NCI-H526 treated with DMSO at 0.1 percent for 48 hours (cell line): ENCODE measurements around the gene OR13A1.
A peak's percentile ranks its signal among the peaks of the same experiment; 100 is the strongest.
"Not testable (repeated sequence)": the region's sequence is repeated elsewhere in the genome, so short reads cannot be mapped to it uniquely, and the experiment has no call there.

ENCODE experiments used
- DNase-seq: peaks from one replicate; lab custom pipeline; 2025; lab: John Stamatoyannopoulos, UW

Gene OR13A1

GRCh38 chr10:45282061-45282460, 33.3 kb downstream of the OR13A1 start:
- no peak for DNase-seq

GRCh38 chr10:45280113-45280760, 35.2 kb downstream of the OR13A1 start:
- DNase-seq, result peak; percentile 0

- no peak for DNase-seq
Measured at GRCh38 chr10:45279682-45280081, 35.7 kb downstream of the OR13A1 start.

GRCh38 chr10:45278860-45279498, 36.4 kb downstream of the OR13A1 start:
- DNase-seq, result no peak

- DNase-seq, result not testable (repeated sequence)
Measured at GRCh38 chr10:45276146-45276545, 39.3 kb downstream of the OR13A1 start.

GRCh38 chr10:45274364-45274763, 41.0 kb downstream of the OR13A1 start:
- DNase-seq, result no peak

- DNase-seq, result not testable (repeated sequence)
Measured at GRCh38 chr10:45267777-45268176, 47.6 kb downstream of the OR13A1 start.

- DNase-seq, result no peak
Measured at GRCh38 chr10:45265996-45266395, 49.4 kb downstream of the OR13A1 start.

- no peak for DNase-seq
Measured at GRCh38 chr10:45261946-45262345, 53.5 kb downstream of the OR13A1 start.

GRCh38 chr10:45261243-45261775, 54.1 kb downstream of the OR13A1 start:
- no peak for DNase-seq

GRCh38 chr10:45260635-45261034, 54.8 kb downstream of the OR13A1 start:
- not testable (repeated sequence) for DNase-seq

GRCh38 chr10:45259786-45260495, 55.5 kb downstream of the OR13A1 start:
- DNase-seq, result not testable (repeated sequence)

GRCh38 chr10:45257600-45257999, 57.8 kb downstream of the OR13A1 start:
- DNase-seq, result no peak

GRCh38 chr10:45256246-45256645, 59.2 kb downstream of the OR13A1 start:
- no peak for DNase-seq

- no peak for DNase-seq
Measured at GRCh38 chr10:45255706-45256105, 59.7 kb downstream of the OR13A1 start.

- no peak for DNase-seq
Measured at GRCh38 chr10:45254892-45255291, 60.5 kb downstream of the OR13A1 start.

- DNase-seq, result no peak
Measured at GRCh38 chr10:45253183-45253914, 62.1 kb downstream of the OR13A1 start.
